Ishikawa (cell line): ENCODE measurements around the gene PTPN18.
A peak's percentile ranks its signal among the peaks of the same experiment; 100 is the strongest.

Source experiments
- EP300 ChIP-seq: IDR thresholded peaks from 2 replicates; pipeline ENCODE4 v1.6.1; 2012; ENCODE audit warnings: borderline replicate concordance
- RAD21 ChIP-seq: IDR thresholded peaks from 2 replicates; pipeline ENCODE4 v1.6.1; 2012; ENCODE audit warnings: low read depth
- REST ChIP-seq: IDR thresholded peaks from 2 replicates; pipeline ENCODE4 v1.6.1; 2012; ENCODE audit warnings: low read depth, mild to moderate bottlenecking
- TAF1 ChIP-seq: IDR thresholded peaks from 2 replicates; pipeline ENCODE4 v1.6.1; 2012; ENCODE audit warnings: low read depth, mild to moderate bottlenecking
- TCF12 ChIP-seq: IDR thresholded peaks from 2 replicates; pipeline ENCODE4 v1.6.1; 2012; ENCODE audit warnings: low read depth
- TEAD4 ChIP-seq: IDR thresholded peaks from 2 replicates; pipeline ENCODE4 v1.6.1; 2012
- USF1 ChIP-seq: IDR thresholded peaks from 2 replicates; pipeline ENCODE4 v1.6.1; 2012
- YY1 ChIP-seq: IDR thresholded peaks from 2 replicates; pipeline ENCODE4 v1.6.1; 2012; ENCODE audit warnings: low read depth

- TF ChIP-seq RAD21 (no peak), TAF1 (no peak), TEAD4 (no peak), USF1 (peak; percentile 34; the same call in 1 of the 2 replicates), REST (no peak), EP300 (no peak), YY1 (no peak), TCF12 (no peak)
Measured at GRCh38 chr2:130319536-130319935, 36.3 kb upstream of the PTPN18 start.
